PC-3 (cell line): ENCODE measurements around the gene DENR. TPM values are rescaled to one million over a fixed set of nuclear protein-coding genes. Genes with fewer than 3 reads are reported as not detected.

Source experiments
- ATAC-seq: fragments of 200-7000 bp; cut with Tn5 transposase; 2 replicates; pipeline ENCODE4 v1.9.1; 2020; ENCODE audit warnings: mild to moderate bottlenecking, moderate library complexity
- BruUV-seq: library from RNA; stranded (reverse); fragments of 400-500 nt; replicated peaks from 2 replicates; lab custom pipeline; 2021; lab: Mats Ljungman, UMichigan
- CTCF ChIA-PET: fragments of 300-600 bp; sonication (Branson Sonifier 250); formaldehyde crosslinking; loops from one replicate; lab custom pipeline; 2022; ENCODE audit warnings: antibody characterized with exemption; lab: Charles Lee
- POLR2A ChIA-PET: fragments of 300-600 bp; sonication (Branson Sonifier 250); formaldehyde crosslinking; loops from one replicate; lab custom pipeline; 2022; ENCODE audit warnings: antibody characterized with exemption; ENCODE audit not compliant: unreplicated experiment; lab: Charles Lee
- DNase-seq: peaks from one replicate; pipeline ENCODE4 v3.0.0-alpha.2; 2015
- H2AFZ ChIP-seq: fragments of 300-600 bp; sonication (generic); 2 replicates; pipeline ENCODE4 v1.6.0; 2016; ENCODE audit warnings: antibody characterized with exemption, low read length
- H3F3A ChIP-seq: fragments of 300-600 bp; sonication (generic); one replicate; pipeline ENCODE4 v1.6.0; 2017; ENCODE audit warnings: antibody characterized with exemption, low read length, control low read depth, mild to moderate bottlenecking; ENCODE audit not compliant: unreplicated experiment
- H3K27ac ChIP-seq: fragments of 300-600 bp; sonication (generic); 2 replicates; pipeline ENCODE4 v1.5.1; 2016; ENCODE audit warnings: mild to moderate bottlenecking, low read length
- H3K27me3 ChIP-seq: fragments of 300-600 bp; sonication (generic); 2 replicates; pipeline ENCODE4 v1.6.1; 2016; ENCODE audit warnings: low read length, mixed read lengths
- H3K36me3 ChIP-seq: fragments of 300-600 bp; sonication (generic); 2 replicates; pipeline ENCODE4 v1.6.1; 2016; ENCODE audit warnings: low read depth, mixed run types, low read length, mixed read lengths
- H3K4me1 ChIP-seq: fragments of 300-600 bp; sonication (generic); 2 replicates; pipeline ENCODE4 v1.5.1; 2016; ENCODE audit warnings: low read length; ENCODE audit not compliant: insufficient read depth
- H3K4me2 ChIP-seq: fragments of 300-600 bp; sonication (generic); 2 replicates; pipeline ENCODE4 v1.6.0; 2016; ENCODE audit warnings: low read length
- H3K4me3 ChIP-seq: fragments of 300-600 bp; sonication (generic); 2 replicates; pipeline ENCODE4 v1.5.1; 2016; ENCODE audit warnings: mild to moderate bottlenecking, low read length, mixed read lengths
- H3K79me2 ChIP-seq: fragments of 300-600 bp; sonication (generic); 2 replicates; pipeline ENCODE4 v1.6.1; 2017; ENCODE audit warnings: low read length, mixed read lengths
- H3K9ac ChIP-seq: fragments of 300-600 bp; sonication (generic); 2 replicates; pipeline ENCODE4 v1.6.0; 2016; ENCODE audit warnings: mild to moderate bottlenecking, low read length
- H3K9me2 ChIP-seq: fragments of 300-600 bp; sonication (generic); replicated peaks from 2 replicates; pipeline ENCODE4 v1.6.1; 2016; ENCODE audit warnings: mixed run types, low read length, mixed read lengths
- H3K9me3 ChIP-seq: fragments of 300-600 bp; sonication (generic); 2 replicates; pipeline ENCODE4 v1.6.1; 2016; ENCODE audit warnings: low read length, mixed read lengths
- H4K20me1 ChIP-seq: fragments of 300-600 bp; sonication (generic); 2 replicates; pipeline ENCODE4 v1.6.1; 2016; ENCODE audit warnings: low read length, mixed read lengths
- EZH2 ChIP-seq: fragments of 300-600 bp; sonication (generic); IDR thresholded peaks from one replicate; pipeline ENCODE4 v1.6.1; 2017; ENCODE audit warnings: antibody characterized with exemption, mild to moderate bottlenecking, low read length; ENCODE audit not compliant: unreplicated experiment
- EZH2phosphoT487 ChIP-seq: fragments of 300-600 bp; sonication (generic); IDR thresholded peaks from 2 replicates; pipeline ENCODE4 v1.6.1; 2018; ENCODE audit warnings: mild to moderate bottlenecking, antibody characterized with exemption, low read length, borderline replicate concordance
- intact Hi-C: fragments of 100-400 bp; cut with micrococcal nuclease; formaldehyde crosslinking; loops from 2 replicates; pipeline ENCODE4 v1.9.0; 2023
- total RNA-seq: library from RNA; depleted of rRNA; stranded (reverse); fragments of >200 nt; gene quantifications from 2 replicates; pipeline ENCODE4 v1.2.3, GENCODE V29; 2014
- TF ChIP-seq, protein P1 (sequence below): fragments of 300-600 bp; sonication (generic); conservative IDR thresholded peaks from 2 replicates; pipeline ENCODE4 v1.5.1; 2017; ENCODE audit warnings: antibody characterized with exemption, low read depth, mild to moderate bottlenecking, low read length

The DENR gene
- total RNA-seq, 1 experiment from 2014 or later: 91.9 TPM

DNA sequence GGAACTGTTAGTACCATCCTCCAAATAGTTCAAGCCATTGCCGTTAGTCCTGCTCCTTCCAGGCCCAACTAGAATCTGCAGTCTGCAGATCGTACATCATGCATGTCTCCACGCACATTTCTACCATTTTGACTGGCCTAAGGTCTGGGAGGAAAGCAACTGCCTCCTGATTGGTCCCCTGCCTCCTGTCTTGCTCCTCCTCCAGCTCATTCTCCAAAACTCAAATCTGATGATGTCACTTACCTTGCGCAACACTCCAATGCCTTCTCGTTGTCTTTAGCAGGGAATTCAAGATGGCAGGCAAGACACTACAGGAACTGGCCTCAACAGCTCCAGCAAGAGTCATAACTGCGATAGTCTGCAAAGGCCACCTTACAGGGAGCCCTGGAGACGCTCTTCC, 12.3 kb upstream of the DENR start:
- Histone ChIP-seq H3K4me3 (no peak overlapping the region), H4K20me1 (no peaks in the 10 kb centered on the region), H3K27me3 (no peaks in the 10 kb centered on the region), H3K9me2 (no peaks in the 10 kb centered on the region), H3K4me1 (peaks cover 5% of the 10 kb centered on the region; the same call in 1 of the 2 replicates), H2AFZ (no peak overlapping the region), H3K9ac (no peak overlapping the region), H3K79me2 (no peaks in the 10 kb centered on the region), H3K36me3 (no peaks in the 10 kb centered on the region), H3F3A (no peaks in the 10 kb centered on the region), H3K9me3 (no peaks in the 10 kb centered on the region), H3K27ac (no peak overlapping the region), H3K4me2 (no peak overlapping the region)
- BruUV-seq: no TSS peak
- ATAC-seq (no peak), DNase-seq (no peak)
- TF ChIP-seq EZH2phosphoT487 (no peak), EZH2 (no peak)
- TF ChIP-seq, protein P1, sequence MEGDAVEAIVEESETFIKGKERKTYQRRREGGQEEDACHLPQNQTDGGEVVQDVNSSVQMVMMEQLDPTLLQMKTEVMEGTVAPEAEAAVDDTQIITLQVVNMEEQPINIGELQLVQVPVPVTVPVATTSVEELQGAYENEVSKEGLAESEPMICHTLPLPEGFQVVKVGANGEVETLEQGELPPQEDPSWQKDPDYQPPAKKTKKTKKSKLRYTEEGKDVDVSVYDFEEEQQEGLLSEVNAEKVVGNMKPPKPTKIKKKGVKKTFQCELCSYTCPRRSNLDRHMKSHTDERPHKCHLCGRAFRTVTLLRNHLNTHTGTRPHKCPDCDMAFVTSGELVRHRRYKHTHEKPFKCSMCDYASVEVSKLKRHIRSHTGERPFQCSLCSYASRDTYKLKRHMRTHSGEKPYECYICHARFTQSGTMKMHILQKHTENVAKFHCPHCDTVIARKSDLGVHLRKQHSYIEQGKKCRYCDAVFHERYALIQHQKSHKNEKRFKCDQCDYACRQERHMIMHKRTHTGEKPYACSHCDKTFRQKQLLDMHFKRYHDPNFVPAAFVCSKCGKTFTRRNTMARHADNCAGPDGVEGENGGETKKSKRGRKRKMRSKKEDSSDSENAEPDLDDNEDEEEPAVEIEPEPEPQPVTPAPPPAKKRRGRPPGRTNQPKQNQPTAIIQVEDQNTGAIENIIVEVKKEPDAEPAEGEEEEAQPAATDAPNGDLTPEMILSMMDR: no peak
- CTCF ChIA-PET: no interaction called here
- intact Hi-C loops: no loop called here
- POLR2A ChIA-PET: no interaction called here

DNA sequence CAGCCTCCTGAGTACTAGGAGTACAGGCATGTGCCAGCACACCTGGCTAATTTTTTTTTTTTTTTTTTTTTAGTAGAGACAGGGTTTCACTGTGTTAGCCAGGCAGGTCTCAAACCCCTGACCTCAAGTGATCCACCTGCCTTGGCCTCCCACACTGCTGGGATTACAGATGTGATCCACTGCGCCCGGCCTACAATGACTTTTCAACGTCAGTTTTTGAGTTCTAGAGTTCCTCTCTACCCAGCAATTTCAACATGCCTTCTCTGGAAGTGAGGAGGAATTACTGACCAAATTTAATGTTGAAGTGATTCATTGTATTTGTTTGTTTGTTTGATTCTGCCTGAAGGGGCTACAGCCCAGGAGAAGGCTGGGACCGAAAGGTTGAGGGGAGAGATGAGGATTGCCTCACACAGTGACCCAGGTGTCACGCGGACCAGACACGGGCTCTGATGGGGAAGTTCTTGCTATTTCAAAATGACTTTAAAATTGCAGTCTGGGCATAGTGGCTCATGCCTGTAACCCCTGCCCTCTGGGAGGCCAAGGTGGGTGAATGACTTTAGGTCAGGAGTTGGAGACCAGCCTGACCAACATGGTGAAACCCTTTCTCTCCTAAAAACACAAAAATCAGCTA, 8.6 kb upstream of the DENR start:
- Histone ChIP-seq H3K9me2 (no peaks in the 10 kb centered on the region), H3K79me2 (no peaks in the 10 kb centered on the region), H3F3A (no peaks in the 10 kb centered on the region), H4K20me1 (no peaks in the 10 kb centered on the region), H3K4me3 (no peak overlapping the region), H3K9ac (no peak overlapping the region), H3K4me2 (no peak overlapping the region), H3K27ac (no peak overlapping the region), H3K9me3 (no peaks in the 10 kb centered on the region), H3K4me1 (no peaks in the 10 kb centered on the region), H3K27me3 (no peaks in the 10 kb centered on the region), H3K36me3 (no peaks in the 10 kb centered on the region), H2AFZ (no peak overlapping the region)
- ChIA-PET POLR2A (no interaction called here), CTCF (interaction anchor here (0.6 kb wide), 1 partner anchor 84 kb away, joined by 3 read pairs; no protein-coding TSS in a partner anchor)
- TF ChIP-seq EZH2phosphoT487: no peak
- TF ChIP-seq EZH2: no peak
- TF ChIP-seq, protein P1: no peak
- DNase-seq (no peak), ATAC-seq (no peak)
- BruUV-seq: no TSS peak
- intact Hi-C loops: no loop called here
